Measurements from ENCODE around the gene KCNA2.

KCNA2 gene

DNA sequence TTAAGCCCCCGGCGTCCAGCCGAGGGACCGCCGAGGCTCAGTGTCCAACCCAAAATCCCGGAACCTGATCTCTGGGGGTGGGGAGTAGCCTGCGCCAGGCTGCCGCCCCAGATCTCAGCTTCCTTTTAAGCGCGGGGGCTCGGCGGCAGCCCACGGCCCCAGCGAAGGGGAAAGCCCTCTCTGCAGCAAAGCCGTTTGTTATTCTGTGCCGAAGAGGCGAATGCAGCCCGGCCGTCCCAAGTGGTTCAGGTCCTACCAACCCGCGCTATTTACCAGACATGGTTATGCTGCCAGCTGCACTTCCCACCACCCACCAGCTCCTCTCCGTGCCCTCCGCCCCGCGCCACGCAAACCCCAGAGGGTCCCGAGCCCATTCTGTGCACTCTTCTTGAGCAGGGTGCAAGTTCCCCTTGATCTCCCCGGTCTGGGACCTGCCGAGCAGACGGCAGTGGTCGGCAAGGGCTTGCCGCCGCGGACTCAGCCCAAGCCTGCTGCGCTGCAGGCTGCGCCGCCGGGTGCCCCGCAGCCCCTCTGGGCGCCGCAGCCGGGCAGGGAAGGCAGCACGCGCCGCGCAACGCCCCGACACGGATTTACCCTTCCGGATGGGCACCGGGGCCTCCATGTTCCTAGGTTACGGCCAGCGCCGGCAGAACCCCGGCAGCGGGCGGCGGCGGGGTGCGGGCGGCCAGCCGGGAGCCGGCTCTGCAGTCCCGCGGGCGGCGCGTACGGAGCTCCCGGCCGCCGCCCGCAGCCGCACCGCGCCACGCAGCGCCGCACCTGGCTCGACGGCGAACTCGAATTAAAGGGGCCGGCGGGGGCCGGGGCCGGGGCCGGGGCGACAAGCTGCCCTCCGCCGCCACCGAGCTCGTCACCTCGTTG lies 738 bp upstream of the KCNA2 start:
- no peaks in the 10 kb centered on the region for H3K4me1 ChIP-seq (ENCODE audit: control insufficient read depth, insufficient read depth, low read length)
- peak overlapping the region; percentile 2 for H3K9ac ChIP-seq (ENCODE audit: low read length)
- H3K36me3 ChIP-seq (ENCODE audit: control insufficient read depth, insufficient read depth, low read length) = no peaks in the 10 kb centered on the region
- peaks cover 16% of the 10 kb centered on the region for H3K27me3 ChIP-seq (ENCODE audit: control insufficient read depth, insufficient read depth, low read length)
- peak overlapping the region; percentile 30 for H3K27ac ChIP-seq (ENCODE audit: low read depth, low read length)
- H3K4me3 ChIP-seq (ENCODE audit: low read length) = peak overlapping the region; percentile 69

DNA sequence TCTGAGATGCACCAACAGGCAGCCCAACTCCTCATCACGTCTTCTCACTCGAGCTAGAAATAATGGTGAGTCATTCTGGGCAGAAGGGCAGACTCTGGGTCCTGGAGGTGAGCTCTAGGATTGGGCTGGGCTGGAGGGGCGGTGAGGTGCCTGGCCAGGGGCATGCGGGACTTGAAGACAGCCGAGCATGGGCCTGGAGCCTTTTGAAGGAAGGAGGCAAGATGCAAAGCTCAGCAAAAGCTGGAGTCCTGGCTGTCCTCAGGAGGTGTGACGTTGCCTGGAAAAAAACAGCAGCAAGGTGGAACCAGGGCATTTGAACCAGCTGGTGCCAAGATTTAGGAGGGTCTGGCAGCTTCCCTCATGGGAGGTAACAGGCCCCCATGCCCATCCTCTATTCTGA lies 712 bp downstream of the KCNA2 start:
- Histone ChIP-seq H3K4me3 (ENCODE audit: low read length) (peak overlapping the region; percentile 69), H3K36me3 (ENCODE audit: control insufficient read depth, insufficient read depth, low read length) (no peaks in the 10 kb centered on the region), H3K27me3 (ENCODE audit: control insufficient read depth, insufficient read depth, low read length) (peaks cover 16% of the 10 kb centered on the region), H3K27ac (ENCODE audit: low read depth, low read length) (no peak overlapping the region), H3K9ac (ENCODE audit: low read length) (no peak overlapping the region), H3K4me1 (ENCODE audit: control insufficient read depth, insufficient read depth, low read length) (no peaks in the 10 kb centered on the region)

DNA sequence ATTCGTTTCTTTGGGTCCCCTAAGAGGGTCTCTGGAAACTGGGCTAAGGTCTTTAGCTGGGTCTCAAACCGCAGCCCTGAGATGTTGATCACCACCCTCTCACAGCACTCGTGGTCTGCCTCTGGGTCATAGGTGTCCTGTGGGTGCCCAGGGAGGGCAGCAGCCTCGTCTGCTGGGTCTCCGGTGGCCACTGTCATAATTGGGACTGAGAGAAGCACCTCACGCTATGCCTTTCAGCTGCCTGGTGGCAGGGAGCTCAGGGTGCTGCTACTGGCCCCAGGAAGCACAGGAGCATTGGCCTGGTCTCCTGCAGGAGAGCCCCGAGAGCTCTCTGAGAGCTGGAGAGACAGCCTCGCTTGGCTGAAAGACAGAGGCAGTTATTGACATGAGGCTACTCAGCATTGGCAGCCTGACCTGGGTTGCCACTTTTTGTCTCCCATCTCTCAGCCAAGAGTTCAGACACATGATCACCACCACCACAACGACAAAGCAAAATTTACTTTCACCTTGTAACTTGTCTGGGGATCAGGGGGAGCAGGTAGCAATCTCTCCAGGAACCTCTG lies 1.5 kb downstream of the KCNA2 start:
- no peak overlapping the region for H3K4me3 ChIP-seq (ENCODE audit: low read length)
- peaks cover 16% of the 10 kb centered on the region for H3K27me3 ChIP-seq (ENCODE audit: control insufficient read depth, insufficient read depth, low read length)
- H3K36me3 ChIP-seq (ENCODE audit: control insufficient read depth, insufficient read depth, low read length) = no peaks in the 10 kb centered on the region
- H3K27ac ChIP-seq (ENCODE audit: low read depth, low read length) = no peak overlapping the region
- no peaks in the 10 kb centered on the region for H3K4me1 ChIP-seq (ENCODE audit: control insufficient read depth, insufficient read depth, low read length)
- H3K9ac ChIP-seq (ENCODE audit: low read length) = no peak overlapping the region

DNA sequence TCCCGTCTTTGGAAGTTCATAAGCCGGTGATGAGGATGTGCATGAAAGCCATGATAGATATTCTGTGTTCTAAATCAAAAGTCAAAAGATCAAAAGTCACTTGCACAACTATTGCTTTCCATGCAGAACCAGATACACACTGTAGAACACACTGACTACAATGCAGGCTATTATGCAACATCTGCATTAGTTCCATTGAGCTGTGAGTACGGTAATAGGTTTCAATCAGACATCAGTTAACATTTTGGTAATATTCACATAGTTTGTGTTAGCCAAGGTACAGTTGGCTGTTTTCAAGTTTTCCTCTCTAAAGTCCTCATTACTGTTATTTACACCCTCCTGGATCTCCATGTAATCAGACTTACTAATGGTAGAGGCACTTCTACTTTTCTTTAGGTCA lies 3.1 kb downstream of the KCNA2 start:
- Histone ChIP-seq H3K4me1 (ENCODE audit: control insufficient read depth, insufficient read depth, low read length) (no peaks in the 10 kb centered on the region), H3K9ac (ENCODE audit: low read length) (no peak overlapping the region), H3K27ac (ENCODE audit: low read depth, low read length) (no peak overlapping the region), H3K4me3 (ENCODE audit: low read length) (no peak overlapping the region), H3K36me3 (ENCODE audit: control insufficient read depth, insufficient read depth, low read length) (no peaks in the 10 kb centered on the region), H3K27me3 (ENCODE audit: control insufficient read depth, insufficient read depth, low read length) (peaks cover 12% of the 10 kb centered on the region)

DNA sequence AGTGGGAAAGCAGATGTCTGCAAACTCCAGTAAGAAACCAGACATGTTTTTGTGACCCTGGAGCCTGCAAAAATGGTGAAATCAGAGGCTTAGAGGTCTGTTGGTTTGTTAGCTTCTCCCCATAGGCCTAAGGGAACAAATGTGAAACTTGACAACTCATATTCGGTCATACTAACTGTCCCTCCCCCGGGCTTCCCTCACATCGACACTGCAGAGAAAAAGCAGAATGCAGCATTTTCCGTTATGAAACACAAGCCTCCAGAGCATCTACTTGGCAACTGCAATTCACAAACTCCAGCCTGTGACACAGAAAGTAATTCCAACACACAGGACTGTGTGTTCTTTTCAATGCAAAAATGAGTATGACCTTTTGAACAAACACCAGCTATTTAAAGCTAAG lies 3.7 kb downstream of the KCNA2 start:
- Histone ChIP-seq H3K27me3 (ENCODE audit: control insufficient read depth, insufficient read depth, low read length) (peaks cover 7% of the 10 kb centered on the region), H3K4me1 (ENCODE audit: control insufficient read depth, insufficient read depth, low read length) (no peaks in the 10 kb centered on the region), H3K9ac (ENCODE audit: low read length) (no peak overlapping the region)

DNA sequence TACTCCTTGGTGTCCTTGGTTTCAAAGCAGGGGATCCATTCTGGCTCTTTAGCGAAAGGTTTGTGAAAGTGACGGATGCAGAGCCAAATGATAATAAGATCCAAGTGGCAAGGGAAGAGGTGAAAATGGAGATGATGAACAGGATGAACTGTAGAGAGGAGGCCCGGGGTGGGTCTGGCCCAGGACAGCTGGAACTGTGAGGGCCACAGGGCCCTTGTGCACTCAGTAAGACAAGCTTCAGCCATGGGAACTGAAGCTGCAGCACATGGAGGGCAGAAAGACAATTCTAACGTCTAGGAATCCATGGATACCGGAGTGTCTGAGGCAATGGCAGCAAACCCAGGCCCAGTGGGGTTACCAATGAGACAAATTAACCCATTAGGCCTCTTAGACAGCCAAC lies 4.8 kb downstream of the KCNA2 start:
- Histone ChIP-seq H3K4me1 (ENCODE audit: control insufficient read depth, insufficient read depth, low read length) (no peaks in the 10 kb centered on the region), H3K27me3 (ENCODE audit: control insufficient read depth, insufficient read depth, low read length) (peaks cover 5% of the 10 kb centered on the region), H3K9ac (ENCODE audit: low read length) (no peak overlapping the region)

More for the DNA sequence above, 3.7 kb downstream of the KCNA2 start:
- no peak overlapping the region for H3K4me3 ChIP-seq (ENCODE audit: low read length)
- no peaks in the 10 kb centered on the region for H3K36me3 ChIP-seq (ENCODE audit: control insufficient read depth, insufficient read depth, low read length)
- H3K27ac ChIP-seq (ENCODE audit: low read depth, low read length) = no peak overlapping the region

DNA sequence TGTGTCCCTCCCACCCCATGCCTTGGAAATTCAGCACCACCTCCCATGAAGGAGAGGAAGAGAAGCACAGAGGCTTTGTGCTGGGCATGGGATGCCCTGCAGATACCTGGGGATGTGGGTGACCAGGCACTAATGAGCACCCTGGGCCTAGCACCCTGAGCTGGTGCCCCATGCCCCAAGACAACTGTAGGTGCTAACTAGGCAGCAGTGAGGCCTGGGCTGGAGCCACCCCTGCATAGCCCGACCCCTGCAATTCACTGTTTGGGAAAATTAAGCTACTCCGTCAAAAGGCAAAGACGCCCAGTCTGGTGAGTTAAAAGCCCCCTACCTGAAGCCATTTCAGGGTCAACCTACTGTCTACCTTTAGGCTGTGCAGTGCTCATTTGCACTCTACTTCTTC lies 5.4 kb downstream of the KCNA2 start:
- no peak overlapping the region for H3K9ac ChIP-seq (ENCODE audit: low read length)
- H3K4me3 ChIP-seq (ENCODE audit: low read length) = no peak overlapping the region
- H3K27ac ChIP-seq (ENCODE audit: low read depth, low read length) = no peak overlapping the region
- no peaks in the 10 kb centered on the region for H3K36me3 ChIP-seq (ENCODE audit: control insufficient read depth, insufficient read depth, low read length)
- H3K4me1 ChIP-seq (ENCODE audit: control insufficient read depth, insufficient read depth, low read length) = no peaks in the 10 kb centered on the region
- H3K27me3 ChIP-seq (ENCODE audit: control insufficient read depth, insufficient read depth, low read length) = peaks cover 5% of the 10 kb centered on the region

More for the DNA sequence above, 4.8 kb downstream of the KCNA2 start:
- Histone ChIP-seq H3K4me3 (ENCODE audit: low read length) (no peak overlapping the region), H3K27ac (ENCODE audit: low read depth, low read length) (no peak overlapping the region), H3K36me3 (ENCODE audit: control insufficient read depth, insufficient read depth, low read length) (no peaks in the 10 kb centered on the region)

DNA sequence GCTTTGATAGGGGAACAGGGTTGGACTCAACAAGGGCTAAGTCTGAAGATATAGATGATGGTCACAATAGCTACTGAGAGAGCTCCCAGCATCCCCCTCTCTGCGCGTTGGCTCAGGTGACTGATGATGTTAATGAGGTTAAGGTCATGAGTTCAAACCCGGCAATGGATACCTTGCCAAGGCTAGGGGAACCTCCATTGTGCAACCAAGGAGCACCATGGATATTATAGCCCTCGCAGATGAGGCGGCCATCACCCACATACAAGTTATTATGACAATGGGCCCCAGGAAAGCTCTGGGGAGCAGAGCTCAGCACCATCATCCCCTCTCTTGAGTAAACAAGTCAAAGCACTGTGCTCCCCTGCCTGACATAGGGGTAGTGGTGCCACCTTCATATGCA lies 8.2 kb downstream of the KCNA2 start:
- H3K4me3 ChIP-seq (ENCODE audit: low read length) = no peak overlapping the region
- H3K4me1 ChIP-seq (ENCODE audit: control insufficient read depth, insufficient read depth, low read length) = no peaks in the 10 kb centered on the region
- no peak overlapping the region for H3K27ac ChIP-seq (ENCODE audit: low read depth, low read length)
- no peaks in the 10 kb centered on the region for H3K36me3 ChIP-seq (ENCODE audit: control insufficient read depth, insufficient read depth, low read length)
- no peak overlapping the region for H3K9ac ChIP-seq (ENCODE audit: low read length)
- no peaks in the 10 kb centered on the region for H3K27me3 ChIP-seq (ENCODE audit: control insufficient read depth, insufficient read depth, low read length)

DNA sequence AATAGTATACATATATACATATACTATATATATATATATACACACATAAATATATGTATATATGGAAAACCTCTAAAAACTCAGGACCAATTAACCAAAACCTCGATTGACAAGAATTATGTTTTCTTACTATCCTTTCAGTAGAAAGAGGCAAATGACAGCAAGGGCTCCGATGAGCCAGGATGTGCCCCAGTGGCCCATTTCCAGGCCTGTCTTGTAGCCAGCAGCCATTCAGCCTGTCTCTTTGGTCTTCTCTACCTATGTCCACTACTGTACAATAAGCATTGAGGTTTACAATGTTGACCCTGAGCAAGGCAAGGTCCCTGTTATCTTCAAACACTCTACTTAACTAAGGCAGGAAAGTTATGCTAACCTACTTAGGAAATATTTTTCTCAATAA lies 9.8 kb downstream of the KCNA2 start:
- Histone ChIP-seq H3K4me1 (ENCODE audit: control insufficient read depth, insufficient read depth, low read length) (no peaks in the 10 kb centered on the region), H3K27me3 (ENCODE audit: control insufficient read depth, insufficient read depth, low read length) (no peaks in the 10 kb centered on the region)

DNA sequence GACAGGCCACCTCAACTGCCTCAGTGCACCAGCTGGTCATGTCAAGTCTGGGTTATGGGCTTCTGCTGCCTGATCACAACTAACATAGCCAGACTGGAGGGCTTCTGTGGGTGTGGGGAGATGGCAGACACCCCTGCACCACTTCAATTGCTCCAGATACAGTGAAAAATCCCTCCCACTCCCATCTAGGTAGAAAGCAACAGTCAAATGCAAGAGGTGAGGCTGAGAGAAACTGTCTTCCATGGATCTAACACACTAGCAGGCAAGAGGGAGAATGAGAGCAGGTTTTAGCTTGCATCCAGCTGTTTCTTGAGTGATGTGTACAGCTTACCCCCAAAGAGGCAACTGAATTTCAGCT lies 10.8 kb downstream of the KCNA2 start:
- Histone ChIP-seq H3K4me3 (ENCODE audit: low read length) (no peak overlapping the region), H3K27me3 (ENCODE audit: control insufficient read depth, insufficient read depth, low read length) (no peaks in the 10 kb centered on the region), H3K27ac (ENCODE audit: low read depth, low read length) (no peak overlapping the region), H3K9ac (ENCODE audit: low read length) (no peak overlapping the region), H3K4me1 (ENCODE audit: control insufficient read depth, insufficient read depth, low read length) (no peaks in the 10 kb centered on the region), H3K36me3 (ENCODE audit: control insufficient read depth, insufficient read depth, low read length) (no peaks in the 10 kb centered on the region)

More for the DNA sequence above, 9.8 kb downstream of the KCNA2 start:
- Histone ChIP-seq H3K9ac (ENCODE audit: low read length) (no peak overlapping the region), H3K36me3 (ENCODE audit: control insufficient read depth, insufficient read depth, low read length) (no peaks in the 10 kb centered on the region), H3K4me3 (ENCODE audit: low read length) (no peak overlapping the region), H3K27ac (ENCODE audit: low read depth, low read length) (no peak overlapping the region)

DNA sequence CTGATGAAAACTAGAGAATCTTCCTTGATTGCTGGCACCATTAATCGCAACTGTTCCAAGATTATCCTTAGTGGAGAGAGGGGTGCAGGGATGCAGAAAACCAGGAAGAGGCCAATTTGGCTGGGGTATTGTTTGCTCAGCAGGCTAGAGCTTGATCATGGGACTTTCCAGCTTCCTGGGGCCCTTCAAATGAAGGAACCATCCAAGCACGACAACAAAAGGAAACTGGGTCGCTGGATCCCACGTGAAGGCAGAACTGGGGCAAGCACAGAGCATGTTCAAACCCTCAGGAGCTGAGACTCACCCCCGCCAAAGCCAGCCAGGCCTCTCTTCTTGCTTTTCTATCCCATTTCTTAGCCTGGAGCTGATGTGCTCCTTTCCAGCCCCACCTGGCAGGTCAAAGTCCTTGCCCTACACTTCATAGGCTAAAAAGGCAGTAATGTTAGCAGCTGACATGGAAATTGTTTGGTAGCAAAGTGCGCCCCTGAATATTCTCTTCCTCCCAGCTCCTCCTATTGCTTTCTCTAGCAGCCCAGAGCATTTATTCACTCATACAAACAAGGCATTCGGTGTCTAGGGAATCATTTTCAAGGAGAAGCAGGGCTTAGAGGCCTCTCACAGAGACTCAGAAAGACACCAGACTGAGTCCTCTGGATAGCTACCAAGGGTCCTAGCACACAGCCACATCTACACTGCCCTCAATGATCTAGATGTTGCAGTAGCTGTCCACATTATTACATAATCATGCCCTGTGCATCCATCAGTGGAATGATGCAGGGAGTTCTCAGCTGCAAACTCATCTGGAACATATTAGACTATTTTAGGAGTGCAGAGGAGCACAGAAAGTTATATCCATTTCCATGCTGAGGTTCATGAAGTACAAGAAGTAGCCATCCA lies 11.5 kb downstream of the KCNA2 start:
- H3K9ac ChIP-seq (ENCODE audit: low read length) = no peak overlapping the region
- no peaks in the 10 kb centered on the region for H3K36me3 ChIP-seq (ENCODE audit: control insufficient read depth, insufficient read depth, low read length)
- no peaks in the 10 kb centered on the region for H3K27me3 ChIP-seq (ENCODE audit: control insufficient read depth, insufficient read depth, low read length)
- no peak overlapping the region for H3K4me3 ChIP-seq (ENCODE audit: low read length)
- no peaks in the 10 kb centered on the region for H3K4me1 ChIP-seq (ENCODE audit: control insufficient read depth, insufficient read depth, low read length)
- H3K27ac ChIP-seq (ENCODE audit: low read depth, low read length) = no peak overlapping the region

DNA sequence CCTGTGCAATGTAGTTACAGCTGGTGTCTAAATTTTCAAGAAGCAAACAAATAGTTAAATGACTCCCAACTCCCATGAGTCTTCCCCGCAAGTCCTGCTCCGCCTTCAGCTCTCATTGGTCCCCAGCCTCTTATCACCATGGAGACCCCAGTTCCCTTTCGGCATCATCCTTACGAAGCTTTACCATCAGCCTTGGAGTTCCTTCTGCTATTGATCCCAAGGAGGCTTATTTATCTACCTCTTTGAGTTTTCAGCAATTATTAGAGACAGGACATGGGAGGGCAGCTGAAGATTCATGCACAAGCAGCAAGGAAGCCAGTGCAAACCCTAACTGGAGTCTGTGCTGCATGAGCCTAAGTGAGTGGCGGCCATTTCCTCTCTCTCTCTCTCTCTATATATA lies 12.3 kb downstream of the KCNA2 start:
- Histone ChIP-seq H3K9ac (ENCODE audit: low read length) (no peak overlapping the region), H3K27ac (ENCODE audit: low read depth, low read length) (no peak overlapping the region), H3K4me3 (ENCODE audit: low read length) (no peak overlapping the region), H3K4me1 (ENCODE audit: control insufficient read depth, insufficient read depth, low read length) (no peaks in the 10 kb centered on the region), H3K27me3 (ENCODE audit: control insufficient read depth, insufficient read depth, low read length) (no peaks in the 10 kb centered on the region), H3K36me3 (ENCODE audit: control insufficient read depth, insufficient read depth, low read length) (no peaks in the 10 kb centered on the region)

Measured in rectal smooth muscle tissue (tissue), 1 donor.